Measurements from ENCODE around the gene PLCB3. TPM values are rescaled to one million over a fixed set of nuclear protein-coding genes. Genes with fewer than 3 reads are reported as not detected.

The PLCB3 gene
- total and polyA plus RNA-seq, 2 experiments from 2014 or later = 28.1 to 103 TPM

GRCh38 chr11:64303109-64304031 lies 52.0 kb downstream of the PLCB3 start:
- Mint-ChIP-seq H3K4me3 (peak overlapping the region; percentile 90; the same call in 1 of the 3 replicates), H3K9me3 (no peaks in the 10 kb centered on the region; the same call in 2 of the 3 replicates), H3K4me1 (peaks cover 17% of the 10 kb centered on the region), H3K27me3 (ENCODE audit: insufficient read depth, low read depth, poor library complexity) (peaks cover 55% of the 10 kb centered on the region), H3K27ac (no peak overlapping the region), H3K36me3 (ENCODE audit: low read depth) (peaks cover 6% of the 10 kb centered on the region; the same call in 2 of the 3 replicates)
- Histone ChIP-seq H3K4me3 (peak overlapping the region; percentile 80; the same call in 1 of the 2 replicates), H2AFZ (no peak overlapping the region), H3K27me3 (ENCODE audit: insufficient read depth) (peaks cover 50% of the 10 kb centered on the region), H3K4me1 (ENCODE audit: insufficient read depth) (peaks cover 13% of the 10 kb centered on the region; the same call in 1 of the 2 replicates), H3K9me2 (ENCODE audit: insufficient read depth) (no peaks in the 10 kb centered on the region), H3K79me2 (replicated peaks; ENCODE audit: insufficient read depth) (peaks cover 18% of the 10 kb centered on the region), H4K20me1 (replicated peaks; ENCODE audit: insufficient read depth) (peaks cover 3% of the 10 kb centered on the region; the same call in 1 of the 2 replicates), H3K36me3 (ENCODE audit: insufficient read depth) (no peaks in the 10 kb centered on the region), H3K4me2 (peak overlapping the region; percentile 96), H3F3A (replicated peaks; ENCODE audit: low read depth) (peaks cover 15% of the 10 kb centered on the region), H3K27ac (ENCODE audit: low read depth) (no peak overlapping the region)
- no peak for ATAC-seq
- no peak for DNase-seq (ENCODE audit: low spot score)
- TF ChIP-seq JUNB (IDR thresholded peaks at IDR 0.05; ENCODE audit: unreplicated experiment) = no peak
- TF ChIP-seq EZH2 (IDR thresholded peaks at IDR 0.05; ENCODE audit: low read depth, unreplicated experiment) = no peak
- no peak for TF ChIP-seq CTCF (conservative IDR thresholded peaks at IDR 0.05; ENCODE audit: low read depth in 2 of 2)
- TF ChIP-seq POLR2AphosphoS5 (IDR thresholded peaks at IDR 0.05; ENCODE audit: low read depth) = no peak
- no peak for TF ChIP-seq CREB1 (CRISPR knock-in tag; IDR thresholded peaks at IDR 0.05; ENCODE audit: low read depth)
- no peak for TF ChIP-seq STAT1 (IDR thresholded peaks at IDR 0.05; ENCODE audit: unreplicated experiment)
- no peak for TF ChIP-seq NANOG (IDR thresholded peaks at IDR 0.05; ENCODE audit: borderline replicate concordance)
- TF ChIP-seq ZNF462 (CRISPR knock-in tag; IDR thresholded peaks at IDR 0.05) = no peak
- no peak for TF ChIP-seq ZNF331 (CRISPR knock-in tag; IDR thresholded peaks at IDR 0.05; ENCODE audit: low read depth)
- no peak for TF ChIP-seq EZH2phosphoT487 (IDR thresholded peaks at IDR 0.05; ENCODE audit: unreplicated experiment)
- no peak for TF ChIP-seq REST (IDR thresholded peaks at IDR 0.05; ENCODE audit: unreplicated experiment)
- TF ChIP-seq ZNF114 (CRISPR knock-in tag; IDR thresholded peaks at IDR 0.05) = no peak
- no peak for TF ChIP-seq ETS1 (IDR thresholded peaks at IDR 0.05)
